GM18517 (cell line): ENCODE measurements around the gene KPNA2.
"Not testable (repeated sequence)": the region's sequence is repeated elsewhere in the genome, so short reads cannot be mapped to it uniquely, and the experiment has no call there.

Experiments
- ATAC-seq: cut with Tn5 transposase; IDR thresholded peaks from one replicate; pipeline ENCODE4 v1.9.1; 2021; ENCODE audit warnings: mild to moderate bottlenecking, moderate library complexity; ENCODE audit not compliant: unreplicated experiment

KPNA2 gene

GRCh38 chr17:68054296-68054900 is 18.9 kb downstream of the KPNA2 start:
- no peak for ATAC-seq

- no peak for ATAC-seq
Observed at GRCh38 chr17:68057531-68057952, 22.0 kb downstream of the KPNA2 start.

- ATAC-seq: no peak
Observed at GRCh38 chr17:68060336-68060735, 24.8 kb downstream of the KPNA2 start.

- ATAC-seq: no peak
Observed at GRCh38 chr17:68061512-68062313, 26.2 kb downstream of the KPNA2 start.

- ATAC-seq: not testable (repeated sequence)
Observed at GRCh38 chr17:68065366-68065765, 29.8 kb downstream of the KPNA2 start.

GRCh38 chr17:68068512-68068911 is 33.0 kb downstream of the KPNA2 start:
- not testable (repeated sequence) for ATAC-seq

GRCh38 chr17:68070582-68071444 is 35.3 kb downstream of the KPNA2 start:
- not testable (repeated sequence) for ATAC-seq

- ATAC-seq: no peak
Observed at GRCh38 chr17:68074279-68074678, 38.7 kb downstream of the KPNA2 start.

GRCh38 chr17:68075953-68076607 is 40.5 kb downstream of the KPNA2 start:
- not testable (repeated sequence) for ATAC-seq

GRCh38 chr17:68077498-68077897 is 42.0 kb downstream of the KPNA2 start:
- ATAC-seq: not testable (repeated sequence)

- no peak for ATAC-seq
Observed at GRCh38 chr17:68080411-68081150, 45.0 kb downstream of the KPNA2 start.

- ATAC-seq: not testable (repeated sequence)
Observed at GRCh38 chr17:68081305-68082265, 46.0 kb downstream of the KPNA2 start.

- ATAC-seq: no peak
Observed at GRCh38 chr17:68085771-68086381, 50.3 kb downstream of the KPNA2 start.

- not testable (repeated sequence) for ATAC-seq
Observed at GRCh38 chr17:68086666-68087065, 51.1 kb downstream of the KPNA2 start.

- peak; percentile 40 for ATAC-seq
Observed at GRCh38 chr17:68087131-68087623, 51.6 kb downstream of the KPNA2 start.

- ATAC-seq: no peak
Observed at GRCh38 chr17:68087851-68088250, 52.3 kb downstream of the KPNA2 start.

- no peak for ATAC-seq
Observed at GRCh38 chr17:68089881-68090280, 54.3 kb downstream of the KPNA2 start.

GRCh38 chr17:68094481-68095078 is 59.0 kb downstream of the KPNA2 start:
- no peak for ATAC-seq
